MM.1S (cell line): ENCODE data around the gene NPC2.
"Not testable (repeated sequence)": the region's sequence is repeated elsewhere in the genome, so short reads cannot be mapped to it uniquely, and the experiment has no call there.

Experiments
- DNase-seq: peaks from one replicate; pipeline ENCODE4 v3.0.0-alpha.2; 2015
- H2AFZ ChIP-seq: fragments of 300-600 bp; sonication (generic); 2 replicates; pipeline ENCODE4 v1.6.0; 2016; ENCODE audit warnings: antibody characterized with exemption, low read length
- H3F3A ChIP-seq: fragments of 300-600 bp; sonication (generic); 2 replicates; pipeline ENCODE4 v1.6.1; 2016; ENCODE audit warnings: mild to moderate bottlenecking, antibody characterized with exemption, low read length, moderate library complexity, mixed read lengths; ENCODE audit not compliant: insufficient read depth
- H3K27ac ChIP-seq: fragments of 300-600 bp; sonication (generic); 2 replicates; pipeline ENCODE4 v1.5.1; 2016; ENCODE audit warnings: mild to moderate bottlenecking, low read length
- H3K27me3 ChIP-seq: fragments of 300-600 bp; sonication (generic); replicated peaks from 2 replicates; pipeline ENCODE4 v1.6.0; 2016; ENCODE audit warnings: low read length; ENCODE audit not compliant: insufficient read depth
- H3K36me3 ChIP-seq: fragments of 300-600 bp; sonication (generic); replicated peaks from 2 replicates; pipeline ENCODE4 v1.6.1; 2016; ENCODE audit warnings: mild to moderate bottlenecking, low read length, mixed read lengths; ENCODE audit not compliant: insufficient read depth
- H3K4me1 ChIP-seq: fragments of 300-600 bp; sonication (generic); 2 replicates; pipeline ENCODE4 v1.6.1; 2016; ENCODE audit warnings: low read length, mixed read lengths
- H3K4me2 ChIP-seq: fragments of 300-600 bp; sonication (generic); 2 replicates; pipeline ENCODE4 v1.6.0; 2016; ENCODE audit warnings: low read depth, low read length
- H3K4me3 ChIP-seq: fragments of 300-600 bp; sonication (generic); 2 replicates; pipeline ENCODE4 v1.5.1; 2016; ENCODE audit warnings: low read length, mixed read lengths
- H3K79me2 ChIP-seq: fragments of 300-600 bp; sonication (generic); 2 replicates; pipeline ENCODE4 v1.6.1; 2016; ENCODE audit warnings: mixed run types, low read length, mixed read lengths
- H3K9ac ChIP-seq: fragments of 300-600 bp; sonication (generic); 2 replicates; pipeline ENCODE4 v1.6.1; 2016; ENCODE audit warnings: low read length, mixed read lengths
- H3K9me2 ChIP-seq: fragments of 300-600 bp; sonication (generic); replicated peaks from 2 replicates; pipeline ENCODE4 v1.6.1; 2016; ENCODE audit warnings: mild to moderate bottlenecking, low read length, mixed read lengths; ENCODE audit not compliant: insufficient read depth
- H3K9me3 ChIP-seq: fragments of 300-600 bp; sonication (generic); replicated peaks from 2 replicates; pipeline ENCODE4 v1.6.1; 2016; ENCODE audit warnings: mild to moderate bottlenecking, low read length, mixed read lengths; ENCODE audit not compliant: insufficient read depth
- H4K20me1 ChIP-seq: fragments of 300-600 bp; sonication (generic); 2 replicates; pipeline ENCODE4 v1.6.1; 2016; ENCODE audit warnings: mild to moderate bottlenecking, low read length, moderate library complexity, mixed read lengths; ENCODE audit not compliant: insufficient read depth
- EZH2 ChIP-seq: fragments of 300-600 bp; sonication (generic); optimal IDR thresholded peaks from 2 replicates; pipeline ENCODE3; 2017; ENCODE audit warnings: low read depth, mild to moderate bottlenecking, antibody characterized with exemption, low read length, mixed read lengths
- EZH2phosphoT487 ChIP-seq: fragments of 300-600 bp; sonication (generic); IDR thresholded peaks from 2 replicates; pipeline ENCODE4 v1.6.1; 2018; ENCODE audit warnings: antibody characterized with exemption, low read length
- TF ChIP-seq, protein P1 (sequence below): fragments of 300-600 bp; sonication (generic); IDR thresholded peaks from 2 replicates; pipeline ENCODE4 v1.5.1; 2016; ENCODE audit warnings: antibody characterized with exemption, low read length, mixed read lengths

Gene NPC2

DNA sequence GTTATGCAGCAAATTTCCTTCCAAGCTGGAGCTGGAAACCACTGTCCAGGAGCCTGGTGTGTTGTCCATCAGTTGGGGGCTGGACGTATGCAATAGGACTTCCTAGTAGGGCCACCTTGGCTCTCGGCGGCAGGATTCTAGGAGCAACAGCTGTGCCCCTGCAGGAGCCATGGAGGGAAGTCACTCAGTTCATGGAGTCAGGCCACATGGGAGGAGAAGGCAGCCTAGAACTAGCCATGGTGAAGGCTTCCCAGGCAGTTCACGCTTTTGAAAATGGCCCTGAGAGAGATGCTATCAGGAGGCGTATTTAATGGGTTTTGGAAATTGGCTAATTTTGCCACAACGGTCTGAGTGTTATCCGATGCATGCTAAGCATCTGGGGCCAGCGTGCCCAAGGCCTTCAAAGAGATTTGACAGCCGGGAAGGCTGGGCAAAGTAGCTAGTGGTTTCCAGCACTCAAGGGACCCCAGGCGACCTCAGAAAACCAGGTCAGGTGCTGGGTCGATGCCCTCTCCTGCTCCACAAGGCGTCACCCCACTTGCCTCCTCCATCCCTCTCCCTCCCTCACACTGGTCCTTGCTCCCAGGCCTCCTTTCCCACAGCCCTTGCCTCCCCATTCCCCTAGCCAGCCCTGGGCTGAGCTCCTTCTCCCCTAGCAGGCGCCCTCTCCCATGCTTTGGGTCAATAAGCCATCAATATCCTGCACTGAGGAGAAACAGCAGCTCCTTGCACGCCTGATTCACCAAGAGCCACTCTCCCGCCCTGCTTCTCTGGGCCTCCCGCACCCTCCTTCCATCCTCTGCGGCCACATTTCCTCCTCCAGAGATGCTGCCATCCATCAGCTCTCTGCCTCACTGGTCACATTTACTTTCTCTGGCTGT is 36.2 kb downstream of the NPC2 start:
- Histone ChIP-seq H3K4me1 (no peaks in the 10 kb centered on the region), H3K4me3 (no peak overlapping the region), H3K27ac (no peak overlapping the region), H4K20me1 (no peaks in the 10 kb centered on the region), H3K79me2 (no peaks in the 10 kb centered on the region), H3K9me3 (no peaks in the 10 kb centered on the region), H3K9ac (no peak overlapping the region), H2AFZ (no peak overlapping the region), H3K4me2 (no peak overlapping the region), H3K36me3 (no peaks in the 10 kb centered on the region), H3F3A (peaks cover 4% of the 10 kb centered on the region; the same call in 1 of the 2 replicates), H3K9me2 (no peaks in the 10 kb centered on the region), H3K27me3 (no peaks in the 10 kb centered on the region)
- TF ChIP-seq EZH2phosphoT487 (no peak), EZH2 (no peak)
- TF ChIP-seq, protein P1, sequence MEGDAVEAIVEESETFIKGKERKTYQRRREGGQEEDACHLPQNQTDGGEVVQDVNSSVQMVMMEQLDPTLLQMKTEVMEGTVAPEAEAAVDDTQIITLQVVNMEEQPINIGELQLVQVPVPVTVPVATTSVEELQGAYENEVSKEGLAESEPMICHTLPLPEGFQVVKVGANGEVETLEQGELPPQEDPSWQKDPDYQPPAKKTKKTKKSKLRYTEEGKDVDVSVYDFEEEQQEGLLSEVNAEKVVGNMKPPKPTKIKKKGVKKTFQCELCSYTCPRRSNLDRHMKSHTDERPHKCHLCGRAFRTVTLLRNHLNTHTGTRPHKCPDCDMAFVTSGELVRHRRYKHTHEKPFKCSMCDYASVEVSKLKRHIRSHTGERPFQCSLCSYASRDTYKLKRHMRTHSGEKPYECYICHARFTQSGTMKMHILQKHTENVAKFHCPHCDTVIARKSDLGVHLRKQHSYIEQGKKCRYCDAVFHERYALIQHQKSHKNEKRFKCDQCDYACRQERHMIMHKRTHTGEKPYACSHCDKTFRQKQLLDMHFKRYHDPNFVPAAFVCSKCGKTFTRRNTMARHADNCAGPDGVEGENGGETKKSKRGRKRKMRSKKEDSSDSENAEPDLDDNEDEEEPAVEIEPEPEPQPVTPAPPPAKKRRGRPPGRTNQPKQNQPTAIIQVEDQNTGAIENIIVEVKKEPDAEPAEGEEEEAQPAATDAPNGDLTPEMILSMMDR: no peak
- no peak for DNase-seq

DNA sequence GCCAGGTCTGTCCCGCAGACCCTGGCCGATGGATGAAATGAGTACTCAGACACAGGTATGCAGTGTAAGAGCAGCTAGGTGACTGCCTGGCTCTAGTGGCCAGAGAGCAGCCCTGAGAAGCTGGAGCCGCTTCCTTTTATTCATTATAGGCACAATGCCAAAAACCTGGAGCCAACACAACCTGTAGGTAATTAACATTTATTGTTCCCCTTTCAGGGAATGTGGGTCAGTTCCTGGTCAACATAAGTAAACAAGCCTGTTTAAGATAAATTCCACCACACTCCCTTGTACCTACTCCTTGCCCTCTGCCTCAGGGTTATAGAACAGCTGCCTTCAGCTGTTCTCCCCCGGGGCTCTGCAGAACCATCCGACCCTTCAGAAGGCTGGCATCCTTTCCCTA is 38.7 kb downstream of the NPC2 start:
- H3K27me3 ChIP-seq, H3K9me3 ChIP-seq, H3K9ac ChIP-seq, H3K4me1 ChIP-seq, H3K4me3 ChIP-seq, H3K4me2 ChIP-seq, DNase-seq, H3F3A ChIP-seq, H3K36me3 ChIP-seq, H3K79me2 ChIP-seq, H3K9me2 ChIP-seq, H2AFZ ChIP-seq, H4K20me1 ChIP-seq, H3K27ac ChIP-seq: not testable (repeated sequence)

DNA sequence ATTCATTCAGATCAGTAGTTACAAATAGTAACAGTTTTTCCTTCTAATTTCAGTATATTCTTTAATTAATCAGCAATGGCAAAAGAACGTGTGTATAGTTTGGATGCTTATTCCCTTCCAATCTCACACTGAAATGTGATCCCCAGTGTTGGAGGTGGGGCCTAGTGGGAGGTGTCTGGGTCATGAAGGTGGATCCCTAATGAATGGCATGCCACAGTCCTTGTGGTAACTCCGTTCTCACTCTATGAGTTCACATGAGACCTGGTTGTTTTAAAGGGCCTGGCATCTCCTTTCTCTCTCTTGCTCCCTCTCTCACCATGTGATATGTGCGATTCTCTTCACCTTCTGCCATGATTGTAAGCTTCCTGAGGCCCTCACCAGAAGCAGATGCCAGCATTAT is 48.2 kb downstream of the NPC2 start:
- H3K27me3 ChIP-seq: no peaks in the 10 kb centered on the region

More for the DNA sequence above, 48.2 kb downstream of the NPC2 start:
- Histone ChIP-seq H3K27ac (no peak overlapping the region), H3F3A (no peaks in the 10 kb centered on the region), H3K4me2 (no peak overlapping the region), H3K9me3 (no peaks in the 10 kb centered on the region), H3K79me2 (no peaks in the 10 kb centered on the region), H3K9me2 (no peaks in the 10 kb centered on the region), H3K9ac (no peak overlapping the region), H3K36me3 (no peaks in the 10 kb centered on the region), H3K4me1 (no peaks in the 10 kb centered on the region), H4K20me1 (no peaks in the 10 kb centered on the region), H3K4me3 (no peak overlapping the region), H2AFZ (no peak overlapping the region)
- TF ChIP-seq EZH2: no peak
- TF ChIP-seq, protein P1: no peak
- no peak for TF ChIP-seq EZH2phosphoT487
- no peak for DNase-seq
